GM18508 (cell line): Measurements from ENCODE around the gene GJA10.

Source experiments
- ATAC-seq: cut with Tn5 transposase; IDR thresholded peaks from one replicate; pipeline ENCODE4 v1.9.1; 2021; ENCODE audit warnings: moderate number of reproducible peaks; ENCODE audit not compliant: insufficient read depth, unreplicated experiment

GJA10 gene

GRCh38 chr6:89941763-89942497 lies 47.7 kb downstream of the GJA10 start:
- ATAC-seq: no peak

GRCh38 chr6:89942601-89943000 lies 48.3 kb downstream of the GJA10 start:
- ATAC-seq: no peak

- ATAC-seq: no peak
Observed at GRCh38 chr6:89944181-89944755, 50.0 kb downstream of the GJA10 start.

- no peak for ATAC-seq
Observed at GRCh38 chr6:89944826-89945407, 50.6 kb downstream of the GJA10 start.
